Embryonic facial prominence (tissue), 1 donor: ENCODE measurements around the gene USP12.
"Not testable (repeated sequence)": the region's sequence is repeated elsewhere in the genome, so short reads cannot be mapped to it uniquely, and the experiment has no call there.

Experiments
- DNase-seq: peaks from one replicate; pipeline ENCODE4 v3.0.0-alpha.2; 2016; ENCODE audit errors: extremely low spot score

Gene USP12

DNA sequence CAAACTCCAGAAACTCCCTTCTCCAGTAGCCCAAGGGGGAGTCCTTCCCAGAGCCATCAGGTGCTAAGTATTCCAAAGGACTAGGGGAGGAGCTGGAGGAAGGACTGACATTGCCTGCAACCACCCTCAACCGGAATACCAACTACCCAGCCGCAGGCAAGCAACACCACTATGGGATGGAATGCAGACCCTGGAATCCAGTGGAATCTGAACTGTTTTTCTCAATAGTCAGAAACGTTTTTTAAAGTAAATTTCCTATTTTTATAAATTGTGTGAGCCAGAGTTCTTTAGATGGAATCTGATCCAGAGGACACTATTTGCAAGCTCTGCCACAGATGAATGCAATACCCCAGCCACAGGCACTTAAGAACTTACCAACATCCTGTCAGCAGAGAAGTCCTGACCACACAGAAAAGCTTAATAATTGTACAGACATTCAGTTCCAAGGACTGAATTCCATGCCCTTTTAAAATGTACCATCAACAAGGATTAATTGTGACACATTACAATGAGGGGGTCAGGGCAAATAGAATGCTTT is 92.1 kb downstream of the USP12 start:
- no peak for DNase-seq

DNA sequence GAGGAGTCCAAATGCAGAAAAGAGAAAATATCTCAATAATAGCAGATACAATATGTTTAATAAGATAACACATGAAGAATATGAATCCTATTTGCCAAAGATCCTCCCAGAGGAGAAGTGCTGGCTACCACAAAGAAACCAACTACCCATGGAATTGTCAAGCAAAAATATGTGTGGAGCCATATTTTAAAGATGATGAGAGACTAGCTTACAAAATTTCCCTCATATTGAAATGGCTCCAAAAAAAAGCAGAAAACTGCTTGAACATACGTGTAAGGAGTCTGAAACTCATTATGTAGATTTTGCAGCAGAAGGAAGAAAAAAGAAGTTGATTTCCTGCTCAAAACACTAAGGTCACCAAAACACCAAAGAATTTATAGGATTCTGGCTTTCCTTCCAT is 94.2 kb downstream of the USP12 start:
- DNase-seq: no peak

- no peak for DNase-seq
Measured at GRCh38 chr13:27076421-27076820, 95.2 kb downstream of the USP12 start.

DNA sequence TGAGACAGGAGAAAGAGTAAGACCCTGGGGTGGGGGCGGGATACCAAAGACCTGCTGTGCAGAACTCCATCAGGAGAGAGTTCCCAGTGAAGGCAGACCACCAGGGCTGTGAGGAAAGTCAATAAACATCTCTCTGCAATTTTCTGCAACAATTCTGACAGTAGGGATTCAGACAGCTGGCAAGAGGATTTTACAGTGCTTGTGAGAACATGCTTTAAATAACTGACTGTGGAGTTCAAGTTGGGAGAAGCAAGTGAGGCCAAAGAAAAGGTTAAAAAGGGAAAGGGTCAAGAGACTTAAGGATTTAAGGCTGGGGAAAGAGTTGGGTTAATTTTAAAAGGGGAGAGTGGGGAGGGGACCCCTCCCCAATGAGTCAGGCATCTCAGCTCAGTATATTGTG is 98.4 kb downstream of the USP12 start:
- no peak for DNase-seq

DNA sequence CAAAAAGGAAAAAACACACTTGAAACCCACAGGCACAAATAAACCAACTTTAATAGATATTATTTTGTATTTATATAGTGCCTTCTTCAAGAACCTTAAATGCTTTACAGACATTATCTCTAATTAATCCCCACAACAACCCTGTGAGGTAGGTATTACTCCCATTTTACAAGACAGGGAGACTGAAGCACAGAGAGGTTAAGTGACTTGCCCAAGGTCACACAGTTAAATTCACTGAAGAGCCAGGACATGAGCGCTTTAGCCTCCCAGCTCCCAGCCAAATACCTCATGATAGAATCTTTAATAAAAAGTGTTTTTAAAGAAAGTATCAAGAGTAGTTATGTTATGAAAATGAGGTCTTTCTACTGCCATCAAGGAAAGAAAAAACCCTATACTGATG is 105.5 kb downstream of the USP12 start:
- not testable (repeated sequence) for DNase-seq

GRCh38 chr13:27065582-27065981 is 106.0 kb downstream of the USP12 start:
- no peak for DNase-seq

- DNase-seq: no peak
Measured at GRCh38 chr13:27064252-27064995, 107.2 kb downstream of the USP12 start.

DNA sequence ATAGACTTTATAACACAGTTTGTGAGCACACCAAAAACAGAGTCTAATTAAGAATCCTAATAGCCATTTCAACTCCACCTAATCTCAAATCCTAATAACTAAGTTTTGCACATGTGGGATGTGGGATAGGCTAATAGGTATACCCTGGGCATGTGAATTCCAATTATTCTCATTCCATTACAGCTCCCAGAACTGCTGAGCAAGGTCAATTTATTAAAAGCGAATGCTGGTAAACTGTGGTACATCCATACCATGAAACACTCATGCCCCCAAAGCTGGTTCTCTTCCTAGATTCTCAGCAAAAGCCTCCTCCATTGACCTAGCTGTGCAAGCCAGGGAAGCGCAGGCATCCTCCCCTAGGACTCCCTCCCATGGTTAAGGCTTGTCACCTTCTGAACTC is 113.8 kb downstream of the USP12 start:
- no peak for DNase-seq

GRCh38 chr13:27055526-27055925 is 116.1 kb downstream of the USP12 start:
- DNase-seq: no peak

GRCh38 chr13:27054760-27055159 is 116.9 kb downstream of the USP12 start:
- no peak for DNase-seq

DNA sequence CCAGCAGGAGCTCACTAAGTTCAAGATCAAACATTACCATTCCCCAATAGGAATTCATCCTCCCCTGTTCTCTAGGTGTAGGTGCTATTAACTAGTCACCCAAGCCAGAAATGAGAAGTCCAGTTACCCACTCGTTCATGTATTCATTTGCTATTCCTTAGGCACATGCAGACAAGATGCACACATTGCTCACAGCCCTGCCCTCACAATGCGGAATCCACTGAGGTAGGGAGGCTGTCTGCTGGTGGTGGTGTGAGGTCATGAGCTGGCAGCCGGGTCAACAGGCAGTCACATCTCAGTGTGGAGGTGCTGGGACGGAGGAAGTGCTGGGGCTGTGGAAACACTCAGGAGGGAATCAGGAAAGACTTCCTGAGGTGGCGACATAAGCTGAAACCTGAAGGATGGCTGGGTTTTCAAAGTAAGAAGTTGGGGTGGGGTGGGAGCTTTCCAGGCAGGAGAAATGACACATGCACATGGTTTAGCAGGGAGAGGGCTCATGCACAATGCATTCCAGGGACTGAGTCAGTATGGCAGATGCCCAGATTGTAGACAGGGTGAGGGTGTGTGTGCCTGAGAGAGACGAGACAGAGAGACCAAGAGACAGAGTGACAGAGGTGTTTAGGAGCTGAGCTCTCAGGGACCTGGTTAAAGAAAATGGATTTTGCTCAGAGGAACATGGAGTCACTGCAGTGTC is 117.6 kb downstream of the USP12 start:
- DNase-seq: no peak

DNA sequence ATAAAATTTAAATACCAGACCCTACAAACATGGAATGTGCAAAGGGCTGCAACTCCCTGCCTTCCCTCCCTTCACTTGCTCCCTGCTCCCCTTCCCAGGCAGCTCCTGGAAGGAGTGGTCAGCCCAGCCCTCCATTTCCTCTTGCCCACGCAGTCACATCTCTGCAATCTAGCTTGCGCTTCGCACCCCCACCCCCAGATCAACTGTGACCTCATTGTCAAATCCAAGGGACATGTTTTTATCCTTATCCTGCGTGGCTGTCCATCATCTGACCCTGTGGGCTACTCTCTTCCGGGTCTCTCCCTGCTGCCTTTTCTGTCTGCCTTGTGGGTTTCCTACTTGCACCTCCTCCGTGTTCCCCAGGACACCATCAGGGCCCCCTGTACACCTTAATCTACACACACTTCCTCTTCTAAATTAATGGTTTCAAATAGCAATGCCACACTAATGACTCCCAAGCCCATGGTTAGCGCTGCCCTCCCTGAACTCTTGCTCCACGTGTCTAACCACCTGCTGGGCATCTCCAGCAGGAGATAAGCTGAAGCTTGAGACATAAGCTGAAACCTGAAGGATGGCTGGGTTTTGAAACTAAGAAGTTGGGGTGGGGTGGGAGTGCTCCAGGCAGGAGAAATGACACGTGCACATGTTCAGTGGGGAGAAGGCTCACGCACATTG is 118.3 kb downstream of the USP12 start:
- DNase-seq: no peak

DNA sequence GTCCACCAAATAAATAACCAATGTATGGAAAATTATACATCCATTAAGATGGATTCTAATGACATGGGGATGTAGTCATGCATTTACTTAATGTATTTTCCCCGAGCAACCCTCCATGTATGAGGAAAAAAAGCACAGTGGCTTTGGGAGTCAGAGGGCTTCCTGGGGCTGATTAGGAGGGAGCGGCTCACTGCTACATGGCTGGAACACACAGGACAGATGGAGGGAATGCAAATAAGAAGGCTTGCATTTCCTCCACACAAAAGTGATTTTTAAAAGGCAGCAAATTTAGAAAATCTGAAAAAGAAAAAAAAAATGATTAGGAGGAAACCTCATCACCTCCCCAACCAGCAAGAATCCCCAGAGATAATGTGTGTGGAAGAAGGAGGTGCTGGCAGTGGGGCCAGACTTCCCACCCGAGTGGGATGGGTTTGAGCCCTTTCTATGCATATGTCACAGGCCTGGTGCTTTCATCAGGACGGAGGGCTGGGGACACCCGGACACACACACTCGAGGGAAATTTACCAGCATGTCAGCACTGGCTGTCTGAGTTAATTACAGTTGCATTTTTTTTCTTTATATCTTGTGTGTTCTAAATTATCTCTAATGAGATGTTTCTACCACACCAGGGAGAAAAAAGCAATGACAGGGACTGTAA is 118.9 kb downstream of the USP12 start:
- DNase-seq: no peak

DNA sequence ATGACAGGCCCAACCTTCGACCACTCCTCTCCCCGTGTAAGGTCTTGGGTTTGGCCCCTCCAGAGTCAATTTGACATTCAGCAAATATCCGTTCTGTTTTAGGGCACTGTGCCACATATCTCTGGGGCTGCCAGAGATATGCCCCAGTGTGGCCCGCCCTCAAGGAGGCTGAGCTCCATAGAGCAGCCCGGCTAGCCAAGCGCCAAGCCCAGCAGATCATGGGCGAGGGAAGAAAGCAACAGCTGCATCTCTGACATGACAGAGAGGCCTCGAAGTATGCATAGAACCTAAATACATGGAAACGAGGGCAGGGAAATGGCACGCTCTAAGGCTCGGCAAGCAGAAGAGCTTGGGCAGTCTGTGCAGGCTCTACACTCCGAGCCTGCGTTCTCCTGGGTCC is 124.5 kb downstream of the USP12 start:
- no peak for DNase-seq

GRCh38 chr13:27044837-27045570 is 126.6 kb downstream of the USP12 start:
- no peak for DNase-seq

GRCh38 chr13:27043013-27043412 is 128.6 kb downstream of the USP12 start:
- DNase-seq: peak; percentile 7

GRCh38 chr13:27041341-27041740 is 130.3 kb downstream of the USP12 start:
- DNase-seq: no peak

GRCh38 chr13:27040826-27041108 is 130.8 kb downstream of the USP12 start:
- DNase-seq: no peak

- DNase-seq: no peak
Measured at GRCh38 chr13:27039171-27039701, 132.4 kb downstream of the USP12 start.

GRCh38 chr13:27038323-27038722 is 133.3 kb downstream of the USP12 start:
- no peak for DNase-seq

- no peak for DNase-seq
Measured at GRCh38 chr13:27037571-27037970, 134.0 kb downstream of the USP12 start.
